K562 (cell line): ENCODE data around the gene ASZ1. TPM values are rescaled to one million over a fixed set of nuclear protein-coding genes. Genes with fewer than 3 reads are reported as not detected.
A peak's percentile ranks its signal among the peaks of the same experiment; 100 is the strongest.

Experiments
- ATAC-seq: fragments of 200-7000 bp; cut with Tn5 transposase; 3 replicates; pipeline ENCODE4 v1.9.1; 2020; ENCODE audit warnings: moderate library complexity
- BruUV-seq: library from RNA; stranded (reverse); fragments of 400-500 nt; replicated peaks from 2 replicates; lab custom pipeline; 2021; lab: Mats Ljungman, UMichigan
- CTCF ChIA-PET: fragments of 300-600 bp; formaldehyde crosslinking; extraction: SDS; loops from one replicate; lab custom pipeline; 2021; ENCODE audit warnings: low intra/inter-chr PET ratio; lab: Yijun Ruan, JAX
- POLR2A ChIA-PET: fragments of 300-600, 350-650 bp; sonication (Branson Sonifier 250); formaldehyde crosslinking; extraction: SDS; loops from one replicate; lab custom pipeline; 2021; ENCODE audit warnings: antibody characterized with exemption, inconsistent platforms; lab: Yijun Ruan, JAX
- DNase-seq, 4 experiments: peaks; one replicate each; pipeline versions ENCODE4 v3.0.0 to v3.0.0-alpha.2; 2011 to 2018; ENCODE audit warnings: low spot score in 3 of 4, mixed read lengths in 3 of 4; ENCODE audit errors: extremely low read depth in 1 of 4
- FAIRE-seq: peaks from 2 replicates; lab custom pipeline; 2011; peaks lifted over from hg19 to GRCh38; lab: Jason Lieb, UNC
- H2AFZ ChIP-seq: 2 replicates; pipeline ENCODE4 v1.6.0; 2011; ENCODE audit warnings: low read depth, low read length, control low read depth, inconsistent platforms
- H3K27ac ChIP-seq: fragments of 200-600 bp; 3 replicates; pipeline ENCODE4 v1.8.0; 2011; ENCODE audit warnings: low read depth, mild to moderate bottlenecking, control low read depth, inconsistent platforms, low read length, moderate library complexity, mixed read lengths; ENCODE audit errors: extremely low read depth
- H3K27me3 ChIP-seq, 2 experiments: fragments of 300-600 bp in 1 of 2; 2 replicates in 1 of 2; 3 replicates in 1 of 2; pipeline versions ENCODE4 v1.6.0 to v1.8.0; 2011; ENCODE audit warnings: inconsistent platforms in 2 of 2, low read length in 2 of 2, mild to moderate bottlenecking in 1 of 2, mixed read lengths in 1 of 2, moderate library complexity in 1 of 2; ENCODE audit not compliant: control insufficient read depth in 2 of 2, insufficient read depth in 2 of 2
- H3K36me3 ChIP-seq: fragments of 300-600 bp; 3 replicates; pipeline ENCODE4 v1.8.0; 2011; ENCODE audit warnings: mild to moderate bottlenecking, low read length, inconsistent platforms; ENCODE audit not compliant: control insufficient read depth, insufficient read depth
- H3K4me1 ChIP-seq, 2 experiments: fragments of 200-600 bp in 1 of 2; replicated peaks in 1 of 2; 2 replicates in 1 of 2; 3 replicates in 1 of 2; pipeline versions ENCODE4 v1.5.1 to v1.8.0; 2011; ENCODE audit warnings: inconsistent platforms in 2 of 2, low read length in 2 of 2, mild to moderate bottlenecking in 1 of 2, mixed read lengths in 1 of 2, moderate library complexity in 1 of 2; ENCODE audit not compliant: control insufficient read depth in 2 of 2, insufficient read depth in 2 of 2
- H3K4me2 ChIP-seq: 2 replicates; pipeline ENCODE4 v1.6.1; 2011; ENCODE audit warnings: low read length, control low read depth, inconsistent platforms, mixed read lengths; ENCODE audit not compliant: insufficient read depth
- H3K4me3 ChIP-seq: fragments of 200-600 bp; sonication (generic), shearing (Covaris generic); 2 replicates; pipeline ENCODE4 v1.5.1; 2016; ENCODE audit warnings: control low read depth, inconsistent platforms
- H3K79me2 ChIP-seq: fragments of 200-600 bp; 3 replicates; pipeline ENCODE4 v1.8.0; 2011; ENCODE audit warnings: low read length, inconsistent platforms; ENCODE audit not compliant: control insufficient read depth, insufficient read depth
- H3K9ac ChIP-seq, 2 experiments: 2 replicates each; pipeline versions ENCODE4 v1.6.0 to v1.6.1; 2011; ENCODE audit warnings: low read depth in 2 of 2, low read length in 2 of 2, control low read depth in 1 of 2, inconsistent platforms in 1 of 2, mild to moderate bottlenecking in 1 of 2, mixed read lengths in 1 of 2; ENCODE audit not compliant: insufficient read depth in 1 of 2
- H3K9me1 ChIP-seq: one replicate; pipeline ENCODE4 v1.6.0; 2011; ENCODE audit warnings: inconsistent platforms, mild to moderate bottlenecking, low read length, moderate library complexity; ENCODE audit not compliant: control insufficient read depth, insufficient read depth
- H3K9me3 ChIP-seq: replicated peaks from 2 replicates; pipeline ENCODE4 v1.5.1; 2011; ENCODE audit warnings: low read depth, low read length, inconsistent platforms; ENCODE audit not compliant: control insufficient read depth, insufficient read depth
- H4K20me1 ChIP-seq: replicated peaks from 2 replicates; pipeline ENCODE4 v1.6.1; 2011; ENCODE audit warnings: low read length, inconsistent platforms, mixed read lengths; ENCODE audit not compliant: control insufficient read depth, insufficient read depth
- BHLHE40 ChIP-seq: IDR thresholded peaks from 2 replicates; pipeline ENCODE4 v1.6.1; 2011; ENCODE audit warnings: low read length, improper control_type of control experiment
- EZH2 ChIP-seq: IDR thresholded peaks from 2 replicates; pipeline ENCODE4 v1.6.1; 2012; ENCODE audit warnings: low read depth, mild to moderate bottlenecking, inconsistent platforms, low read length, borderline replicate concordance
- GATA2 ChIP-seq: sonication (generic); formaldehyde crosslinking; IDR thresholded peaks from 2 replicates; pipeline ENCODE4 v1.4.0; 2020; ENCODE audit warnings: mild to moderate bottlenecking, missing genetic modification reagents
- PHB2 ChIP-seq: fragments of 450-650 bp; IDR thresholded peaks from 2 replicates; pipeline ENCODE4 v1.6.1; 2017; ENCODE audit warnings: low read depth
- PTTG1 ChIP-seq: fragments of 450-650 bp; IDR thresholded peaks from 2 replicates; pipeline ENCODE4 v1.6.1; 2016; ENCODE audit warnings: low read depth, mild to moderate bottlenecking, missing genetic modification characterization, missing compliant biosample characterization
- WGBS: fragments of 100-300 bp; shearing (Covaris generic); methylation state at CpG from one replicate; pipeline ENCODE4 v1.1.6; 2016; ENCODE audit warnings: low coverage, mixed read lengths; ENCODE audit not compliant: insufficient coverage; ENCODE audit errors: missing lambda C conversion rate; 5-methylcytosine and 5-hydroxymethylcytosine counted together
- in situ Hi-C: fragments of 300-500 bp; cut with MboI; formaldehyde crosslinking; loops from 4 replicates; pipeline ENCODE4 v1.15.0; 2018; ENCODE audit warnings: inconsistent platforms, mixed read lengths
- intact Hi-C: fragments of 100-400 bp; cut with micrococcal nuclease; formaldehyde crosslinking; loops from 2 replicates; pipeline ENCODE4 v1.14.2; 2022
- polyA plus RNA-seq, 8 experiments: library from polyadenylated mRNA; depleted of rRNA in 4 of 8; stranded (reverse) in 5 of 8; unstranded in 3 of 8; fragments of >200 nt; fragmentation: Nextera tagmentation in 2 of 8; fragmentation: Illumina TruSeq in 1 of 8; extraction: Ambion mirVana in 2 of 8; extraction: Trizol in 1 of 8; gene quantifications; 2 replicates each; pipeline versions ENCODE4 v1.2.1 to v1.2.3, GENCODE V29; 2011 to 2014; ENCODE audit warnings: inconsistent platforms in 1 of 8, missing spikeins in 1 of 8
- total RNA-seq, 7 experiments: library from RNA; depleted of rRNA in 6 of 7; stranded (reverse); fragments of >200 nt in 6 of 7; fragmentation: Illumina TruSeq in 2 of 7; extraction: Trizol in 2 of 7; gene quantifications; 2 replicates each; pipeline versions ENCODE4 v1.2.1 to v1.2.3, GENCODE V29; 2011 to 2021; ENCODE audit warnings: low replicate concordance in 1 of 7
- TF ChIP-seq, protein P1 (sequence below), 3 experiments: IDR thresholded peaks in 2 of 3; conservative IDR thresholded peaks in 1 of 3; 2 replicates each; pipeline ENCODE4 v1.5.1; 2011 to 2012; ENCODE audit warnings: low read length in 3 of 3, mild to moderate bottlenecking in 3 of 3, control low read depth in 2 of 3, improper control_type of control experiment in 1 of 3, inconsistent platforms in 1 of 3, low read depth in 1 of 3, mixed read lengths in 1 of 3, moderate library complexity in 1 of 3; ENCODE audit not compliant: insufficient read depth in 2 of 3

ASZ1 gene
- total and polyA plus RNA-seq, 9 of the 15 experiments (the other 6 are each of a cell fraction or from before 2014, with no cell fraction given) = not detected

DNA sequence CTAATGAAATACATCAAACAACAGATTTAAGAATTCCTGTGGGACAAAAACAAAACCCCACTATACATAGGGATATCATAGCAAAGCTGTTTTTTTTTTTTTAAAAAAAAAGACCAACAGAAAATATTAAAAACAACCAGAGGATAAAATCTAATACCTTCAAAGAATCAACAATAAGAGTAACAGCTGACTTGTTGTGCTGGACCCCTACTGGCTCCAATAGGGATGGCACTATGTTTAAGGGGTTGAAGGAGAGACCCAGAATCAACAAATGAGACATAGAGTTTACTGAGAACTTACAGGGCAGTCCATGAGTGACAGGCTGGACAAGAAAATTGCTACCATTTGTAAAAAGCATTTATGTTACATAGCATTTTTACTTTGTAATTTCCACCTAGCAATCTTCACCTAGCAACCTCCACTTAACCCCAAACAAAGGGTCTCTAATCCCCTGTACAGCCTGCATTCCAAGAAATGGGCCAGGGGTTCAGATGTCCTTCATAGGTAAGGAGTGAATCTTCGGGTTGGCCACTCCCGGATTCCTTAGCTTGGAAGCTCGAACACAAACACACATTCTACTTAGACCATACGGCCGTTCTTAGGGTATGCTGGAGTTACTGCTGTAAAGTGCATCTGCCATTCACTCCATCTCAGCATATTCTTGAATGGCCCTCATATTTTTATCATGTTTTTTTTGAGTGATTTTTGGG lies 25.8 kb downstream of the ASZ1 start:
- in situ Hi-C loops (no loop called here), intact Hi-C loops (loop anchor here (10.0 kb wide), 1 partner anchor 313 kb away; no protein-coding TSS in a partner anchor)
- Histone ChIP-seq H3K4me3 (no peak overlapping the region), H3K9me1 (no peaks in the 10 kb centered on the region), H3K36me3 (no peaks in the 10 kb centered on the region), H3K27me3 (no peaks in the 10 kb centered on the region), H4K20me1 (no peaks in the 10 kb centered on the region), H3K4me1 (no peaks in the 10 kb centered on the region), H3K4me2 (no peak overlapping the region), H3K79me2 (no peaks in the 10 kb centered on the region), H3K9me3 (no peaks in the 10 kb centered on the region), H3K9ac (no peak overlapping the region), H3K27ac (no peak overlapping the region), H2AFZ (no peak overlapping the region)
- DNase-seq = peak; percentile 12 to 48 (median 32)
- ChIA-PET POLR2A (interaction anchor here (0.6 to 0.7 kb wide), 3 partner anchors 14 to 1940 kb away, joined by 3 to 4 read pairs (median 3); no protein-coding TSS in a partner anchor), CTCF (no interaction called here)
- FAIRE-seq = no peak
- ATAC-seq = peak; percentile 77
- BruUV-seq = no TSS peak
- TF ChIP-seq PHB2 (no peak), EZH2 (no peak), BHLHE40 (no peak), GATA2 (CRISPR knock-in tag) (no peak), PTTG1 (no peak)
- TF ChIP-seq, protein P1, sequence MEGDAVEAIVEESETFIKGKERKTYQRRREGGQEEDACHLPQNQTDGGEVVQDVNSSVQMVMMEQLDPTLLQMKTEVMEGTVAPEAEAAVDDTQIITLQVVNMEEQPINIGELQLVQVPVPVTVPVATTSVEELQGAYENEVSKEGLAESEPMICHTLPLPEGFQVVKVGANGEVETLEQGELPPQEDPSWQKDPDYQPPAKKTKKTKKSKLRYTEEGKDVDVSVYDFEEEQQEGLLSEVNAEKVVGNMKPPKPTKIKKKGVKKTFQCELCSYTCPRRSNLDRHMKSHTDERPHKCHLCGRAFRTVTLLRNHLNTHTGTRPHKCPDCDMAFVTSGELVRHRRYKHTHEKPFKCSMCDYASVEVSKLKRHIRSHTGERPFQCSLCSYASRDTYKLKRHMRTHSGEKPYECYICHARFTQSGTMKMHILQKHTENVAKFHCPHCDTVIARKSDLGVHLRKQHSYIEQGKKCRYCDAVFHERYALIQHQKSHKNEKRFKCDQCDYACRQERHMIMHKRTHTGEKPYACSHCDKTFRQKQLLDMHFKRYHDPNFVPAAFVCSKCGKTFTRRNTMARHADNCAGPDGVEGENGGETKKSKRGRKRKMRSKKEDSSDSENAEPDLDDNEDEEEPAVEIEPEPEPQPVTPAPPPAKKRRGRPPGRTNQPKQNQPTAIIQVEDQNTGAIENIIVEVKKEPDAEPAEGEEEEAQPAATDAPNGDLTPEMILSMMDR (IDR thresholded peaks at IDR 0.05 in 2 of 3, conservative IDR thresholded peaks at IDR 0.05 in 1 of 3; ENCODE audit: insufficient read depth in 2 of 3, low read depth in 1 of 3, low read length in 3 of 3) = peak; percentile 24 to 30 (median 26); a peak in 3 of 6 replicates
- WGBS = 1% methylated on average over 5 of the region's 5 CpGs
